ENCODE results near the gene SMAD7.

DNA sequence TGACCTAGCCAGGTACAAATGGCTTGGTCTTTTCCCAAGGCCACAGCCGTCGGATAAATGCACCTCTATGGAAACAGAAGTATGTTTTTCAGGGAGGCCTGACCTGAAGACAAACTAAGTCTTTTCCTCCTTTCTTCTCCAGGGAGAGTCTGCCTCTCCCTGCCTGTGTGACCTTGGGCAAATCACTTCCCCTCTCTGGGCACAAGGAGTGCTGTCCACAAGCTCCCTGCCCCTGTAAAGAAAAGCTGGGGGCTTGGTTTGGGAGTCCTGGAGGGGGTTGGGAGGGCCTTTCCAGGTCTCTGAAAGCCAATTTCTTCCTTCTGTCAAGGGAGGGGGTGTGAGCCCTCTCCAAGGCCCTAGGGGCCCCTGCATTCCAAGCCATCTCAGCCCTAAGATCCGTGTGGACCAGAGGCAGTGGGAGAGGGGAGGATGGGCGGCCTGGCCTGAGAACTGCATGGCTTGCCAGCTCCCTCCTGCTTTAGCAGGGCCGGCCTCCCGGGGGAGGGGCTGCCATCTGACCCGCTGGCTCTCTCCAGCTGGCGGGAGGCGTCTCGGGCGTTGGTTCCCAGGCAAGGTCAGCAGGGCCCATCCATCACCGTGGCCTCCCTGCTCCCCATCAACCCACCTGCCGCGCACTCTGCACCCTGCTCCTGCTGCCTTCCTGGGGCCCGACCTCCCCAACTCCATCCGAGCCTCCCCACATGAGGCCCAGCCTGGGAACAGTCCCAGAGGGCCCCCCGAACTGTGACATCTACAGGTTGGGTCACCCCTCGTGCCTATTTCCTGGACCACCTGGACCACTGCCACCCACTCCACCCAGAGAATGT is 61.4 kb downstream of the SMAD7 start:
- TF ChIP-seq POLR2A (IDR thresholded peaks at IDR 0.05) (no peak), CTCF (IDR thresholded peaks at IDR 0.05) (no peak)
